ENCODE results near the gene CYB561. TPM values are rescaled to one million over a fixed set of nuclear protein-coding genes. Genes with fewer than 3 reads are reported as not detected.

The CYB561 gene
- total and polyA plus RNA-seq, 2 donors (not counting 1 experiment from before 2014, with no cell fraction given): 3.5 to 4.9 TPM

DNA sequence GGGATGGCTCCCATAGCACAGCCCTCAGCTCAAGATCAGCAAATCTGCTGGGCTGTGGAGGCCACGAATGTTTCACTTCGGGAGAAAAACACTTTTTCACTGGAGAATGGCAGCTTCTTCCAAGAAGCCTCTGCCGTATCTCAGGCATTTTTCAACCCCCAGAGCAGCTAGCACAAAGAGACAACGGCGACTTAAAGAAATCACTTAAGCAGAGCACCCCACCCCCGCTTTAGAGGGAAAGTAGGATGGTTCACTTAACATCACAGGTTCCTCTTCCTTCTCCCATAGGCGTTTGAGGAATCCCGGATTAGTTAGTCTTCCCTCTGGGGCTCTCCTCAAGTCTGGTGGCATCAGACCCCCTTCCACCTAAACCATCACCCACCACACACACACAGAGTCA, 27.6 kb downstream of the CYB561 start:
- no peaks in the 10 kb centered on the region for H3K9me3 Mint-ChIP-seq (ENCODE audit: insufficient read depth)
- Histone ChIP-seq H3K27me3 (replicated peaks in 1 of 4; ENCODE audit: control extremely low read depth in 1 of 4, control insufficient read depth in 3 of 4, insufficient read depth in 4 of 4, low read length in 3 of 4) (peaks cover 0 to 4% (median 0%) of the 10 kb centered on the region in 4 experiments), H2AFZ (ENCODE audit: insufficient read depth, low read depth, low read length, poor library complexity, severe bottlenecking) (no peak overlapping the region), H4K20me1 (ENCODE audit: control insufficient read depth, insufficient read depth, low read length, poor library complexity, severe bottlenecking) (no peaks in the 10 kb centered on the region), H3K27ac (ENCODE audit: low read length in 2 of 2) (no peak overlapping the region), H3K4me2 (replicated peaks; ENCODE audit: low read depth, low read length, poor library complexity, severe bottlenecking) (no peak overlapping the region), H3K9ac (ENCODE audit: low read length) (no peak overlapping the region), H3K9me3 (ENCODE audit: control extremely low read depth in 1 of 3, control insufficient read depth in 2 of 3, insufficient read depth in 1 of 3, low read length in 2 of 3) (no peaks in the 10 kb centered on the region), H3K79me2 (ENCODE audit: control insufficient read depth, insufficient read depth, low read length) (no peaks in the 10 kb centered on the region), H3K4me1 (ENCODE audit: control insufficient read depth in 2 of 2, insufficient read depth in 2 of 2, low read length in 2 of 2) (peaks cover 0 to 2% of the 10 kb centered on the region in 2 donors), H3K4me3 (ENCODE audit: control extremely low read depth in 1 of 5, extremely low read depth in 1 of 5, insufficient read depth in 1 of 5, low read depth in 2 of 5, low read length in 4 of 5) (no peak overlapping the region), H3K36me3 (replicated peaks in 1 of 2; ENCODE audit: control extremely low read depth in 1 of 2, control insufficient read depth in 1 of 2, extremely low read depth in 1 of 2, insufficient read depth in 2 of 2, low read length in 1 of 2) (no peaks in the 10 kb centered on the region)
- POLR2A ChIA-PET: no interaction called here
- ATAC-seq (ENCODE audit: low read depth): no peak
- TF ChIP-seq, protein P1, sequence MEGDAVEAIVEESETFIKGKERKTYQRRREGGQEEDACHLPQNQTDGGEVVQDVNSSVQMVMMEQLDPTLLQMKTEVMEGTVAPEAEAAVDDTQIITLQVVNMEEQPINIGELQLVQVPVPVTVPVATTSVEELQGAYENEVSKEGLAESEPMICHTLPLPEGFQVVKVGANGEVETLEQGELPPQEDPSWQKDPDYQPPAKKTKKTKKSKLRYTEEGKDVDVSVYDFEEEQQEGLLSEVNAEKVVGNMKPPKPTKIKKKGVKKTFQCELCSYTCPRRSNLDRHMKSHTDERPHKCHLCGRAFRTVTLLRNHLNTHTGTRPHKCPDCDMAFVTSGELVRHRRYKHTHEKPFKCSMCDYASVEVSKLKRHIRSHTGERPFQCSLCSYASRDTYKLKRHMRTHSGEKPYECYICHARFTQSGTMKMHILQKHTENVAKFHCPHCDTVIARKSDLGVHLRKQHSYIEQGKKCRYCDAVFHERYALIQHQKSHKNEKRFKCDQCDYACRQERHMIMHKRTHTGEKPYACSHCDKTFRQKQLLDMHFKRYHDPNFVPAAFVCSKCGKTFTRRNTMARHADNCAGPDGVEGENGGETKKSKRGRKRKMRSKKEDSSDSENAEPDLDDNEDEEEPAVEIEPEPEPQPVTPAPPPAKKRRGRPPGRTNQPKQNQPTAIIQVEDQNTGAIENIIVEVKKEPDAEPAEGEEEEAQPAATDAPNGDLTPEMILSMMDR (IDR thresholded peaks at IDR 0.05): no peak
- no peak for TF ChIP-seq EZH2 (IDR thresholded peaks at IDR 0.05; ENCODE audit: borderline replicate concordance, insufficient read depth, low read depth, low read length, poor library complexity, severe bottlenecking)
- CTCF ChIA-PET: interaction anchor here (1.4 to 3.1 kb wide), 3 partner anchors 9 to 60 kb away, joined by 4 to 12 read pairs (median 8); no protein-coding TSS in a partner anchor
- H3K4me1 Mint-ChIP-seq: no peaks in the 10 kb centered on the region
- H3K27me3 Mint-ChIP-seq: peaks cover 10% of the 10 kb centered on the region
- intact Hi-C loops (cut with micrococcal nuclease): no loop called here
- no peak overlapping the region for H3K27ac Mint-ChIP-seq
- WGBS (ENCODE audit: insufficient coverage): 92% methylated on average over 8 of the region's 8 CpGs
- no peak for DNase-seq
- no peak overlapping the region for H3K4me3 Mint-ChIP-seq

DNA sequence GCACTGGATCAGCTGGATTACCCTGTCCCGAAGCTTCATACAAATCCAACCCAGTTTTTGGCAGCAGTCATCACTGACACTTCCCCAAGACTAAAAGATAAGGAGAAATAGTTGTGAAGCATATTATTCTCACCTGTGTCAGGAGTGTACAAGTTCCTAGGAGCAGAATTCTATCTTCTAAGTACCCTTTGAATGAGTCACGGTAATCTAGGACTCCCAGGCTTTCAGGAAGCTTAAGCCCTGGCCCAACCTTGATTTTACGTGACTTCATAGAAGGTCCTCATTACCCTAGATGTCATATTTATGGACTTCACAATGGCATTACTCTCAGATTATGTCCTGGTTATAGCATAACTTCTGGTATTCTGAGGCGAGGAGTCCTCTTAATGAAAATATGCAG, 31.9 kb downstream of the CYB561 start:
- 100% methylated on average over 1 of the region's 4 CpGs for WGBS (ENCODE audit: insufficient coverage)
- peaks cover 0 to 2% of the 10 kb centered on the region in 2 experiments for H3K36me3 ChIP-seq (replicated peaks in 1 of 2; ENCODE audit: control extremely low read depth in 1 of 2, control insufficient read depth in 1 of 2, extremely low read depth in 1 of 2, insufficient read depth in 2 of 2, low read length in 1 of 2)
- H2AFZ ChIP-seq (ENCODE audit: insufficient read depth, low read depth, low read length, poor library complexity, severe bottlenecking): no peak overlapping the region
- H3K27me3 Mint-ChIP-seq: peaks cover 6% of the 10 kb centered on the region
- POLR2A ChIA-PET: no interaction called here
- no peak overlapping the region for H3K4me3 Mint-ChIP-seq
- TF ChIP-seq, protein P1 (IDR thresholded peaks at IDR 0.05): no peak
- no peak for TF ChIP-seq EZH2 (IDR thresholded peaks at IDR 0.05; ENCODE audit: borderline replicate concordance, insufficient read depth, low read depth, low read length, poor library complexity, severe bottlenecking)
- H3K79me2 ChIP-seq (ENCODE audit: control insufficient read depth, insufficient read depth, low read length): no peaks in the 10 kb centered on the region
- H3K4me1 Mint-ChIP-seq: no peaks in the 10 kb centered on the region
- no peak for ATAC-seq (ENCODE audit: low read depth)
- no peak for DNase-seq
- H3K4me2 ChIP-seq (replicated peaks; ENCODE audit: low read depth, low read length, poor library complexity, severe bottlenecking): no peak overlapping the region
- H3K27ac ChIP-seq (ENCODE audit: low read length in 2 of 2): no peak overlapping the region
- H3K9ac ChIP-seq (ENCODE audit: low read length): no peak overlapping the region
- no peaks in the 10 kb centered on the region for H3K9me3 ChIP-seq (ENCODE audit: control extremely low read depth in 1 of 3, control insufficient read depth in 2 of 3, insufficient read depth in 1 of 3, low read length in 2 of 3)
- H3K4me3 ChIP-seq (ENCODE audit: control extremely low read depth in 1 of 5, extremely low read depth in 1 of 5, insufficient read depth in 1 of 5, low read depth in 2 of 5, low read length in 4 of 5): no peak overlapping the region
- intact Hi-C loops (cut with micrococcal nuclease): no loop called here
- no peaks in the 10 kb centered on the region for H4K20me1 ChIP-seq (ENCODE audit: control insufficient read depth, insufficient read depth, low read length, poor library complexity, severe bottlenecking)
- no peaks in the 10 kb centered on the region for H3K9me3 Mint-ChIP-seq (ENCODE audit: insufficient read depth)
- H3K4me1 ChIP-seq (ENCODE audit: control insufficient read depth in 2 of 2, insufficient read depth in 2 of 2, low read length in 2 of 2): no peaks in the 10 kb centered on the region
- H3K27me3 ChIP-seq (replicated peaks in 1 of 4; ENCODE audit: control extremely low read depth in 1 of 4, control insufficient read depth in 3 of 4, insufficient read depth in 4 of 4, low read length in 3 of 4): peaks cover 0 to 4% (median 0%) of the 10 kb centered on the region in 4 experiments
- H3K27ac Mint-ChIP-seq: no peak overlapping the region
- CTCF ChIA-PET: interaction anchor here (0.7 to 1.7 kb wide), 4 partner anchors 8 to 29 kb away, joined by 3 to 5 read pairs (median 4); no protein-coding TSS in a partner anchor
